GM12891 (cell line): ENCODE data around the gene KCNK4.

Source experiments
- POLR2A ChIP-seq: IDR thresholded peaks from 2 replicates; pipeline ENCODE4 v1.6.1; 2011; ENCODE audit warnings: low read depth, low read length, control low read depth
- POLR2AphosphoS5 ChIP-seq: IDR thresholded peaks from 2 replicates; pipeline ENCODE4 v1.6.1; 2011; ENCODE audit warnings: low read depth, low read length, control low read depth

DNA sequence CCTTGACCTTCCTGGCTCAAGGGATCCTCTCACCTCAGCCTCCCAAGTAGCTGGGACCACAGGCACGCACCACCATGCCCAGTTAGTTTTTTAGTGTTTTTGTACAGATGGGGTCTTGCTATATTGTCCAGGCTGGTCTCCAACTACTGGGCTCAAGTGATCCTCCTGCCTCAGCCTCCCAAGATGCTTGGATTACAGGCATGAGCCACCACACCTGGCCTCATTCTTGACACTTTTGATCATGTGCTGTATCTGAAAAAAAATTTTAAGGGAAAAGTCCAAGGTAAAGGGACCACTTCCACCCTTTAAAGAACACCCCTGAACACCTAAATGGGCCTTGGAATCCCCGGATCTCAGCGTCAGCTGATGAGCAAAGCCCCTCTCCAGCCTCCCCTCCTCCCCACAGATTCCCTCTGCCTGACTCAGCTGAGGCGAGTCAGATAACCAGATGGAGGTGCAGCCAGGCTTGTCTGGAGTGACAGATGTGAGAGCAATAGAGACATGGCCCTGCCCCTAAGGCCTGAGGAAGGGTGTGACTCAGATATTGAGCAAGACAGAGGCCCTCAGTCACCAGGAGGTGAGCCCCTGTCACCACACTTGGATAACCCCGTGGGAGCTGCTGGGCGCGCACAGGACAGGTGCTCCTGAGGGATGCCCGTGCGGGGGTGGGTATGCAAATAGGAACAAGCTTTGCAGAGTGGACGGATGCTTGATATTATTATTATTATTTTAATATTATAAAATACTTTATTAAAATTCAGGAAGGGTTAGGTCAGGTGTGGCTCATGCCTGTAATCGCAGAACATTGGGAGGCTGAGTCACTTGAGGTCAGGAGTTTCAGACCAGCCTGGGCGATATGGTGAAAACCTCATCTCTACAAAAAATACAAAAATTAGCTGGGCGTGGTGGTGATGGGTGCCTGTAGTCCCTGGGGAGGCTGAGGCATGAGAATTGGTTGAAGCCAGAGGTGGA, 43.9 kb downstream of the KCNK4 start:
- TF ChIP-seq POLR2AphosphoS5 = no peak
- TF ChIP-seq POLR2A = no peak
